Mucosa of descending colon (tissue), 3 donors: ENCODE data around the gene GNA14. TPM values are rescaled to one million over a fixed set of nuclear protein-coding genes. Genes with fewer than 3 reads are reported as not detected.
"Not testable (repeated sequence)": the region's sequence is repeated elsewhere in the genome, so short reads cannot be mapped to it uniquely, and the experiment has no call there.

Source experiments
- ATAC-seq: fragments of 200-7000 bp; cut with Tn5 transposase; one replicate; pipeline ENCODE4 v1.9.1; 2020; ENCODE audit warnings: mild to moderate bottlenecking, moderate library complexity
- DNase-seq, 3 donors: peaks; one replicate each; pipeline ENCODE4 v3.0.0-alpha.2; 2020
- H3K36me3 ChIP-seq: fragments of 200-600 bp; one replicate; pipeline ENCODE4 v1.8.0; 2021; ENCODE audit warnings: low read depth, mild to moderate bottlenecking
- H3K4me1 ChIP-seq: fragments of 200-600 bp; one replicate; pipeline ENCODE4 v1.8.0; 2021; ENCODE audit warnings: low read depth, mild to moderate bottlenecking
- H3K4me3 ChIP-seq: fragments of 200-600 bp; one replicate; pipeline ENCODE4 v1.8.0; 2021; ENCODE audit warnings: mild to moderate bottlenecking
- H3K9me3 ChIP-seq: fragments of 200-600 bp; one replicate; pipeline ENCODE4 v1.8.0; 2021; ENCODE audit warnings: mild to moderate bottlenecking
- CTCF ChIP-seq: fragments of 200-600 bp; IDR thresholded peaks from one replicate; pipeline ENCODE4 v1.8.0; 2022; ENCODE audit warnings: antibody characterized with exemption, mild to moderate bottlenecking
- intact Hi-C, 2 donors: fragments of 100-400 bp; cut with DNase I in 1 of 2; cut with micrococcal nuclease in 1 of 2; formaldehyde crosslinking; loops; one replicate each; pipeline versions ENCODE4 v1.11.0 to v1.11.1; 2022; cut with DNase I, micrococcal nuclease
- total RNA-seq, 3 donors: library from RNA; stranded (reverse); fragmentation: NEBNext Ultra II Directional in 2 of 3; extraction: Animal tissue kit (Norgen Biotek cat#: 25700) in 2 of 3; gene quantifications; one replicate each; pipeline versions ENCODE4 v1.2.1 to v1.2.4, GENCODE V29; 2021 to 2023
- donor health status: DM: no; HTN: no; CAD: no; lungs with moderate emphysema.
- donor health status: DM: no; HTN: no; CAD: no.
- donor health status: DM: no; HTN: yes; CAD: no.

Gene GNA14
- total RNA-seq, 3 donors from 2014 or later: 7.0 to 14.6 (median 7.4) TPM

GRCh38 chr9:77442436-77442835 is 205.7 kb downstream of the GNA14 start:
- Histone ChIP-seq H3K4me3 (no peak overlapping the region), H3K36me3 (no peaks in the 10 kb centered on the region), H3K4me1 (no peaks in the 10 kb centered on the region), H3K9me3 (no peaks in the 10 kb centered on the region)
- ATAC-seq: no peak
- no peak for TF ChIP-seq CTCF
- intact Hi-C loops: no loop called here
- no peak for DNase-seq

- H3K4me1 ChIP-seq, intact Hi-C loops, H3K36me3 ChIP-seq, ATAC-seq, DNase-seq, H3K4me3 ChIP-seq, H3K9me3 ChIP-seq: not testable (repeated sequence)
Observed at GRCh38 chr9:77441124-77441523, 207.0 kb downstream of the GNA14 start.

GRCh38 chr9:77440057-77440456 is 208.1 kb downstream of the GNA14 start:
- DNase-seq (no peak), ATAC-seq (no peak)
- intact Hi-C loops: no loop called here
- Histone ChIP-seq H3K36me3 (no peaks in the 10 kb centered on the region), H3K9me3 (no peaks in the 10 kb centered on the region), H3K4me3 (no peak overlapping the region), H3K4me1 (no peaks in the 10 kb centered on the region)
- no peak for TF ChIP-seq CTCF

GRCh38 chr9:77438653-77439052 is 209.5 kb downstream of the GNA14 start:
- intact Hi-C loops: no loop called here
- no peak for ATAC-seq
- Histone ChIP-seq H3K4me3 (no peak overlapping the region), H3K9me3 (no peaks in the 10 kb centered on the region), H3K4me1 (no peaks in the 10 kb centered on the region), H3K36me3 (no peaks in the 10 kb centered on the region)
- TF ChIP-seq CTCF: no peak
- no peak for DNase-seq

GRCh38 chr9:77435688-77436087 is 212.4 kb downstream of the GNA14 start:
- intact Hi-C loops: no loop called here
- Histone ChIP-seq H3K4me3 (no peak overlapping the region), H3K9me3 (no peaks in the 10 kb centered on the region), H3K4me1 (no peaks in the 10 kb centered on the region), H3K36me3 (no peaks in the 10 kb centered on the region)
- no peak for TF ChIP-seq CTCF
- ATAC-seq (no peak), DNase-seq (no peak)

GRCh38 chr9:77435277-77435676 is 212.8 kb downstream of the GNA14 start:
- intact Hi-C loops: no loop called here
- Histone ChIP-seq H3K4me1 (no peaks in the 10 kb centered on the region), H3K9me3 (no peaks in the 10 kb centered on the region), H3K36me3 (no peaks in the 10 kb centered on the region), H3K4me3 (no peak overlapping the region)
- ATAC-seq: no peak
- no peak for TF ChIP-seq CTCF
- DNase-seq: no peak
